ENCODE results near the gene IGSF8. TPM values are rescaled to one million over a fixed set of nuclear protein-coding genes. Genes with fewer than 3 reads are reported as not detected.

The IGSF8 gene
- total RNA-seq, 1 donor: 12.9 TPM

DNA sequence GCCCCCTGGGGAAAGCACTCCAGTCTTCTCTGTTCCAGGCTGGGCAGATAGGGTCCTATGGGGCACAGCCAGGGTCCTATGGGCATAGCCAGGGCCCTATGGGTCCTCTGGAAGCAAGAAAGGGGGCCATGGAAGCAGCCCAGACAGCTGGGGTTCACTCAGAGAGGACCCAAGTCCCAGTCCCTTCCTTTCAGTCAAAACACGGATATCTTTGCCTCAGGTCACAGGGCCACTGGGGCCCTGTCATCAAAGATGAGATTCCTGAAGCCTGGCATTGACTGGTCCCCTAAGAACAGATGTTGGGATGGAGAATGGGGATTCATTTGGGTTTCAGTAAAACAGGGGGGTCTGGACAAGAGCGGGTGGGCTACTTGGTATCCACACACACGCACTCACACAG is 8.5 kb downstream of the IGSF8 start:
- peaks cover 4% of the 10 kb centered on the region for H3K4me1 ChIP-seq (ENCODE audit: insufficient read depth, low read length)
- no peaks in the 10 kb centered on the region for H3K9me3 ChIP-seq (ENCODE audit: low read depth, low read length)
- H3K4me3 ChIP-seq (ENCODE audit: low read length): no peak overlapping the region
- no peaks in the 10 kb centered on the region for H3K27me3 ChIP-seq (ENCODE audit: insufficient read depth, low read length)

- Histone ChIP-seq H3K4me3 (ENCODE audit: low read length) (no peak overlapping the region), H3K4me1 (ENCODE audit: insufficient read depth, low read length) (peaks cover 10% of the 10 kb centered on the region), H3K9me3 (ENCODE audit: low read depth, low read length) (no peaks in the 10 kb centered on the region), H3K27me3 (ENCODE audit: insufficient read depth, low read length) (peaks cover 15% of the 10 kb centered on the region)
Observed at GRCh38 chr1:160087118-160087662, 11.2 kb downstream of the IGSF8 start.

DNA sequence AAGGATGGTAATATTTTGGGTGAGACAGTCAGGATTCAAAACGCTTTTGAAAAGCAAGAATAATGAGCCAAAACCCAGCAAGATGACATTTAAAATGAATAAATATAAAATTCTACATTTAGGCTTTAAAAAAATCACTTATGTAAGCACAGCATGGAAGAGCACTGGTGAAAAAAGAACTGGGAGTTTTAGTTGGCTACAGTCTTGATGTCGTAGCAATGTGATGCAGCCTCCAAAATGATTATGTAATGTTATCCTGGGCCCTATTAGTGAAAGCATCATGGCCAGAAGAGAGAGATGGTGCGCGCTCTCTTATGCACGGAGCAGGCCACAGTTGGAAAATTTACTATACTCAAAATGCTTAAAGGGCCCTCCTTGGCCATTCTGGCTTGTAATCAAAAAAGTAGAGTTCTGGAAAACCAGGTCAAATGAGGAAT is 11.9 kb downstream of the IGSF8 start:
- Histone ChIP-seq H3K27me3 (ENCODE audit: insufficient read depth, low read length) (peaks cover 22% of the 10 kb centered on the region), H3K9me3 (ENCODE audit: low read depth, low read length) (no peaks in the 10 kb centered on the region), H3K4me1 (ENCODE audit: insufficient read depth, low read length) (peaks cover 10% of the 10 kb centered on the region), H3K4me3 (ENCODE audit: low read length) (no peak overlapping the region)

DNA sequence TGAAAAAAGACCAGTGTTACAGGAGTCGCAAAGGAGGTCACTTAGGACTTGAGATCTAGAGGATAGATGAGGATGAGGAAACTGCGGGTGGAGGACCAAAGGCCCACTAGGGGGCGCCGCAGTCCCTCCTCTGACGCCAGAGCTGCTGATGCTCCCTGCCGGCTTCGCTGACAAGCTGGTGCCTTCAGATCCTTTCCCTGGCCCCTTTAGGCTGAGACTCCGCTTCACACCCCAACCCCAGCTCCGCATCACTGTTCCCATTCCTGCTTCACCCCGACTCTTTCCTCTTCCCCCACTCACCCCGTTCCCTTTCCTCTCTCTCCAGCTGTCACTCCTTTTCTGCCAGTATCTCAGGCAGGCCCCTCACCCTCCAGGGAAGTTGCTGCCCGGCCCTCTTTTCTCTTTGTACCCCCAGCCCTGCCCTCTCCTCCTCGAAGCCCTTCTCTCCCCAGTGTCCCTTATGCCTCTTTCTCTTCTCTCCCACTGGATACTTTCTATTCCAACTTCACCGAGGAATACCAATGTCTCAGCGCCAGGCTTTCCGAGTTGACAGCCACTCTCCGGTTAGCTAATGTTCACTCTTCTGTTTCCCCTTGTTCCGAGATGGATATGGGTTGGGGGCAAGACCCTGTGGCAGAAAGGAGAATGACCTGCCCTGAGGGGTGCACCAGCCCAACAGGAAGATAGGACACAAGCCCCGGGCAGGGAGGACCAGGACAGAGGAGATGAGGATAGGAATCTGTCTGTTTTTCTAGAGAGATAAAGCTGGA is 12.5 kb downstream of the IGSF8 start:
- H3K4me3 ChIP-seq (ENCODE audit: low read length): no peak overlapping the region
- peaks cover 27% of the 10 kb centered on the region for H3K27me3 ChIP-seq (ENCODE audit: insufficient read depth, low read length)
- H3K4me1 ChIP-seq (ENCODE audit: insufficient read depth, low read length): peaks cover 10% of the 10 kb centered on the region
- no peaks in the 10 kb centered on the region for H3K9me3 ChIP-seq (ENCODE audit: low read depth, low read length)

- Histone ChIP-seq H3K4me1 (ENCODE audit: insufficient read depth, low read length) (peaks cover 10% of the 10 kb centered on the region), H3K9me3 (ENCODE audit: low read depth, low read length) (no peaks in the 10 kb centered on the region), H3K27me3 (ENCODE audit: insufficient read depth, low read length) (peaks cover 37% of the 10 kb centered on the region), H3K4me3 (ENCODE audit: low read length) (no peak overlapping the region)
Observed at GRCh38 chr1:160084771-160085321, 13.6 kb downstream of the IGSF8 start.

- H3K4me3 ChIP-seq (ENCODE audit: low read length): peak overlapping the region; percentile 19
- no peaks in the 10 kb centered on the region for H3K9me3 ChIP-seq (ENCODE audit: low read depth, low read length)
- H3K27me3 ChIP-seq (ENCODE audit: insufficient read depth, low read length): peaks cover 43% of the 10 kb centered on the region
- H3K4me1 ChIP-seq (ENCODE audit: insufficient read depth, low read length): peaks cover 10% of the 10 kb centered on the region
Observed at GRCh38 chr1:160083968-160084770, 14.2 kb downstream of the IGSF8 start.

DNA sequence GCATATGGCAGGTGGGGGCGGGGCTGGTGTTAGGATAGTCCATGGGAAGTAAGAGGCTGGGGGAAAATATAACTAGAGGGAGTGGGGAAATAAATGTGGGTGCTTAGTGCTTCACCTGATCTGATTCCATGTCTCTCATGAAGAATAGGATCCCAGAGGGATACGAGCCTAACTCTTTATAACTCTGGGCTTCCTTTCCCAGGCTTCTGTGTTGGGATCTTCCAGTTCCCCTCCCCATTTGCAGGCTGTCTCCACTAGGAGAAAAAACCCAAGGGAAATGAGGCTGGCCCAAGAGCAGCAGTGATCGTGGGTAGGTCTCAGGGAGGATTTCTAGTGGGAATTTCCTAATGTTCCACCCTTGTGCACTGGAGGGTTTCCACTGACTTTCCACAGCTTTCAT is 15.5 kb downstream of the IGSF8 start:
- no peak overlapping the region for H3K4me3 ChIP-seq (ENCODE audit: low read length)
- H3K4me1 ChIP-seq (ENCODE audit: insufficient read depth, low read length): peaks cover 15% of the 10 kb centered on the region
- no peaks in the 10 kb centered on the region for H3K9me3 ChIP-seq (ENCODE audit: low read depth, low read length)
- H3K27me3 ChIP-seq (ENCODE audit: insufficient read depth, low read length): peaks cover 46% of the 10 kb centered on the region

- H3K27me3 ChIP-seq (ENCODE audit: insufficient read depth, low read length): peaks cover 46% of the 10 kb centered on the region
- H3K4me3 ChIP-seq (ENCODE audit: low read length): no peak overlapping the region
- peaks cover 19% of the 10 kb centered on the region for H3K4me1 ChIP-seq (ENCODE audit: insufficient read depth, low read length)
- no peaks in the 10 kb centered on the region for H3K9me3 ChIP-seq (ENCODE audit: low read depth, low read length)
Observed at GRCh38 chr1:160082487-160082886, 15.9 kb downstream of the IGSF8 start.

DNA sequence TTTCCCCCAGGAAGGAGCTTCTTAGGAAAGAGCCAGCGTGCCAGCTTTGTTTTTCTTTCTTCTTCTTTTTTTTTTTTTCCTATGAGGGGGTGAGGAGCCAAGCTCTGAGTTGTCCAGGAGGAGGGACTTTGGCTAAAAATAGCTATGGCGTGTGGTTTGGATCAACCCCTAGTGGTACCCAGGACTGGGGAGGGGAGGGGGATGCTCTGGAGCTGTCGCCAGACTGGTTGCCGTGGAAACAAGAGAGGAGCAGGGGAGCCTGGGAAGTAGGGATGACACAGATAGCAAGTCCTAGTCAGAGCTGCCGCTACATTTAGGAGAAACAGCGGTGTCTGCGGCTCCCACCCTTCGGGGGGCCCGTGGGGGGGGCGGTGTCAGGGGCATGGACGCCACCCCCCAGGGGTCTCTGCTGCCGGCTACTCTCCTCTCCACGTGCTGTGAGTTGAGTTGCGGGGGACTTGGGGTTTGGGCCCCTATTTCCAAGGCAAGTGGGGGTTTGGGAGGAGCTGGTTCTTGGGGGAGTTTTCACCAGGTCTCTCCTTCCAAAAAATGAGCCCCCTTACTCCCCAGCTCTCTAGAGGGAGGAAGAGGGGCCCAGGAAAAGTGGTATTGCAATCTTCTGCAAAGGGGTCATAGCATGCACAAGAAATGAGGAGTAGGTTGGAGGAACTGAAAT is 17.0 kb downstream of the IGSF8 start, which contains the start of gene KCNJ9:
Gene KCNJ9, plus strand, starts transcription at position 278 of the 676 bp plus-strand sequence. CDS start 2,493 bp downstream, outside the sequence.
- Histone ChIP-seq H3K4me1 (ENCODE audit: insufficient read depth, low read length) (peaks cover 30% of the 10 kb centered on the region), H3K9me3 (ENCODE audit: low read depth, low read length) (no peaks in the 10 kb centered on the region), H3K4me3 (ENCODE audit: low read length) (no peak within 1 kb of the TSS), H3K27me3 (ENCODE audit: insufficient read depth, low read length) (peaks cover 46% of the 10 kb centered on the region)

GRCh38 chr1:160080381-160081100 is 17.9 kb downstream of the IGSF8 start:
- H3K9me3 ChIP-seq (ENCODE audit: low read depth, low read length): no peaks in the 10 kb centered on the region
- H3K27me3 ChIP-seq (ENCODE audit: insufficient read depth, low read length): peaks cover 49% of the 10 kb centered on the region
- H3K4me3 ChIP-seq (ENCODE audit: low read length): no peak overlapping the region
- H3K4me1 ChIP-seq (ENCODE audit: insufficient read depth, low read length): peaks cover 39% of the 10 kb centered on the region

GRCh38 chr1:160079448-160079847 is 19.0 kb downstream of the IGSF8 start:
- H3K4me1 ChIP-seq (ENCODE audit: insufficient read depth, low read length): peaks cover 50% of the 10 kb centered on the region
- H3K4me3 ChIP-seq (ENCODE audit: low read length): no peak overlapping the region
- H3K27me3 ChIP-seq (ENCODE audit: insufficient read depth, low read length): peaks cover 49% of the 10 kb centered on the region
- no peaks in the 10 kb centered on the region for H3K9me3 ChIP-seq (ENCODE audit: low read depth, low read length)

GRCh38 chr1:160078512-160079195 is 19.8 kb downstream of the IGSF8 start:
- peaks cover 43% of the 10 kb centered on the region for H3K4me1 ChIP-seq (ENCODE audit: insufficient read depth, low read length)
- peaks cover 49% of the 10 kb centered on the region for H3K27me3 ChIP-seq (ENCODE audit: insufficient read depth, low read length)
- H3K4me3 ChIP-seq (ENCODE audit: low read length): no peak overlapping the region
- H3K9me3 ChIP-seq (ENCODE audit: low read depth, low read length): no peaks in the 10 kb centered on the region

GRCh38 chr1:160077486-160077885 is 20.9 kb downstream of the IGSF8 start:
- Histone ChIP-seq H3K9me3 (ENCODE audit: low read depth, low read length) (no peaks in the 10 kb centered on the region), H3K4me1 (ENCODE audit: insufficient read depth, low read length) (peaks cover 40% of the 10 kb centered on the region), H3K4me3 (ENCODE audit: low read length) (no peak overlapping the region), H3K27me3 (ENCODE audit: insufficient read depth, low read length) (peaks cover 38% of the 10 kb centered on the region)
